GM12878 (cell line): ENCODE results near the gene CAMK2G. TPM values are rescaled to one million over a fixed set of nuclear protein-coding genes. Genes with fewer than 3 reads are reported as not detected.

Source experiments
- ATAC-seq: fragments of 200-7000 bp; cut with Tn5 transposase; 3 replicates; pipeline ENCODE4 v1.9.1; 2020; ENCODE audit warnings: mild to moderate bottlenecking, moderate library complexity
- BruUV-seq: library from RNA; stranded (reverse); fragments of 400-500 nt; replicated peaks from 2 replicates; lab custom pipeline; 2021; lab: Mats Ljungman, UMichigan
- CTCF ChIA-PET: fragments of 300-600 bp; sonication (Branson Sonifier 250); formaldehyde crosslinking; extraction: SDS; loops from one replicate; lab custom pipeline; 2021; ENCODE audit warnings: inconsistent platforms; lab: Yijun Ruan, JAX
- POLR2A ChIA-PET: fragments of 350-600 bp; formaldehyde crosslinking; extraction: SDS; loops from one replicate; lab custom pipeline; 2021; ENCODE audit warnings: inconsistent platforms; lab: Charles Lee
- RAD21 ChIA-PET: fragments of 300-600 bp; sonication (Branson Sonifier 250); formaldehyde crosslinking; loops from one replicate; lab custom pipeline; 2023; ENCODE audit warnings: antibody characterized with exemption; ENCODE audit not compliant: unreplicated experiment; lab: Charles Lee
- SMC1A ChIA-PET: fragments of 300-600 bp; sonication (Branson Sonifier 250); formaldehyde crosslinking; loops from one replicate; lab custom pipeline; 2023; ENCODE audit not compliant: unreplicated experiment, uncharacterized antibody; lab: Charles Lee
- DNase-seq: peaks from one replicate; pipeline ENCODE4 v3.0.0-alpha.2; 2011; ENCODE audit warnings: low read depth, low spot score
- FAIRE-seq: peaks from 3 replicates; lab custom pipeline; 2011; peaks lifted over from hg19 to GRCh38; lab: Jason Lieb, UNC
- H2AFZ ChIP-seq: 2 replicates; pipeline ENCODE4 v1.6.0; 2011; ENCODE audit warnings: low read depth, low read length, control low read depth; ENCODE audit not compliant: control insufficient read depth
- H3K27ac ChIP-seq: 2 replicates; pipeline ENCODE4 v1.5.1; 2011; ENCODE audit warnings: control low read depth; ENCODE audit not compliant: control insufficient read depth, insufficient read depth
- H3K27me3 ChIP-seq, 2 experiments: replicated peaks in 1 of 2; 2 replicates each; pipeline versions ENCODE4 v1.6.0 to v1.6.1; 2011; ENCODE audit warnings: low read length in 1 of 2; ENCODE audit not compliant: control insufficient read depth in 2 of 2, insufficient read depth in 2 of 2
- H3K36me3 ChIP-seq, 2 experiments: 2 replicates each; pipeline ENCODE4 v1.5.1; 2011; ENCODE audit warnings: low read length in 1 of 2; ENCODE audit not compliant: control insufficient read depth in 2 of 2, insufficient read depth in 2 of 2
- H3K4me1 ChIP-seq: 2 replicates; pipeline ENCODE4 v1.6.1; 2011; ENCODE audit warnings: mild to moderate bottlenecking, low read length, moderate library complexity, mixed read lengths; ENCODE audit not compliant: control insufficient read depth, insufficient read depth
- H3K4me2 ChIP-seq: 2 replicates; pipeline ENCODE4 v1.6.0; 2011; ENCODE audit warnings: control low read depth; ENCODE audit not compliant: control insufficient read depth, insufficient read depth
- H3K4me3 ChIP-seq: fragments of 200-600 bp; sonication (generic); 2 replicates; pipeline ENCODE4 v1.5.1; 2016
- H3K79me2 ChIP-seq: 2 replicates; pipeline ENCODE4 v1.6.0; 2011; ENCODE audit warnings: low read length; ENCODE audit not compliant: control insufficient read depth, insufficient read depth
- H3K9ac ChIP-seq: 2 replicates; pipeline ENCODE4 v1.8.0; 2011; ENCODE audit warnings: low read length, control low read depth, mixed read lengths; ENCODE audit not compliant: control insufficient read depth, insufficient read depth
- H3K9me3 ChIP-seq: replicated peaks from 3 replicates; pipeline ENCODE4 v1.5.1; 2011; ENCODE audit warnings: mild to moderate bottlenecking, low read length; ENCODE audit not compliant: control insufficient read depth, insufficient read depth
- H4K20me1 ChIP-seq: 2 replicates; pipeline ENCODE4 v1.6.0; 2011; ENCODE audit not compliant: control insufficient read depth, insufficient read depth
- ASH2L ChIP-seq: fragments of 300-600, 200-600 bp; sonication (generic); IDR thresholded peaks from 2 replicates; pipeline ENCODE4 v1.6.1; 2017; ENCODE audit warnings: low read depth, mild to moderate bottlenecking, borderline replicate concordance
- CBFB ChIP-seq: IDR thresholded peaks from 2 replicates; pipeline ENCODE4 v1.6.1; 2016; ENCODE audit warnings: antibody characterized with exemption, low read depth
- CTCF ChIP-seq, 3 experiments: IDR thresholded peaks in 2 of 3; conservative IDR thresholded peaks in 1 of 3; 2 replicates each; pipeline ENCODE4 v1.5.1; 2011; ENCODE audit warnings: low read depth in 3 of 3, low read length in 3 of 3, mild to moderate bottlenecking in 3 of 3, control low read depth in 2 of 3, moderate library complexity in 2 of 3, inconsistent platforms in 1 of 3, mixed read lengths in 1 of 3; ENCODE audit not compliant: control insufficient read depth in 2 of 3, insufficient read depth in 1 of 3; ENCODE audit errors: extremely low read depth in 1 of 3
- GATAD2B ChIP-seq: fragments of 450-650 bp; conservative IDR thresholded peaks from 2 replicates; pipeline ENCODE4 v1.6.1; 2017; ENCODE audit warnings: low read depth, mild to moderate bottlenecking, moderate library complexity
- HDAC2 ChIP-seq: fragments of 200-600 bp; sonication (generic); IDR thresholded peaks from 2 replicates; pipeline ENCODE4 v1.6.1; 2017
- IRF4 ChIP-seq: IDR thresholded peaks from 2 replicates; pipeline ENCODE4 v1.6.1; 2011; ENCODE audit warnings: low read depth, low read length
- NR2C2 ChIP-seq: IDR thresholded peaks from 2 replicates; pipeline ENCODE4 v1.6.1; 2011; ENCODE audit warnings: borderline replicate concordance, low read depth; ENCODE audit not compliant: control insufficient read depth, insufficient read length
- RCOR1 ChIP-seq: conservative IDR thresholded peaks from 2 replicates; pipeline ENCODE4 v1.6.1; 2012; ENCODE audit warnings: low read depth, low read length, improper control_type of control experiment
- REST ChIP-seq: IDR thresholded peaks from 2 replicates; pipeline ENCODE4 v1.6.1; 2012; ENCODE audit warnings: mild to moderate bottlenecking, low read depth, low read length
- SMAD1 ChIP-seq: fragments of 450-650 bp; IDR thresholded peaks from 2 replicates; pipeline ENCODE4 v1.6.1; 2018; ENCODE audit warnings: mild to moderate bottlenecking, low read depth; ENCODE audit not compliant: partially characterized antibody
- WGBS: methylation state at CpG from one replicate; pipeline ENCODE4 v1.1.6; 2016; ENCODE audit warnings: low lambda C conversion rate; ENCODE audit not compliant: insufficient replicate concordance, insufficient coverage; ENCODE audit errors: missing lambda C conversion rate; 5-methylcytosine and 5-hydroxymethylcytosine counted together
- in situ Hi-C: fragments of 300-500 bp; cut with MboI; formaldehyde crosslinking; loops from 9 replicates; pipeline ENCODE4 v1.14.3; 2018; ENCODE audit warnings: mixed read lengths
- intact Hi-C: fragments of 100-400 bp; cut with micrococcal nuclease; formaldehyde crosslinking; loops from one replicate; pipeline ENCODE4 v1.14.2; 2022; ENCODE audit not compliant: unreplicated experiment
- polyA plus RNA-seq, 11 experiments: library from polyadenylated mRNA; depleted of rRNA in 4 of 11; unstranded in 6 of 11; stranded (reverse) in 5 of 11; fragments of >200 nt; fragmentation: Nextera tagmentation in 4 of 11; fragmentation: Illumina TruSeq in 1 of 11; extraction: Ambion mirVana in 4 of 11; extraction: Trizol in 1 of 11; gene quantifications; 1 replicate in 1 of 11; 2 replicates in 10 of 11; pipeline versions ENCODE4 v1.2.1 to v1.2.3, GENCODE V29; 2011 to 2016; ENCODE audit warnings: inconsistent platforms in 2 of 11, missing spikeins in 2 of 11, low read depth in 1 of 11
- total RNA-seq, 4 experiments: library from RNA; depleted of rRNA in 3 of 4; stranded (reverse); fragments of >200 nt in 3 of 4; fragmentation: Illumina TruSeq in 1 of 4; extraction: Trizol in 1 of 4; gene quantifications; 2 replicates each; pipeline versions ENCODE4 v1.2.1 to v1.2.3, GENCODE V29; 2013 to 2021

CAMK2G gene
- total and polyA plus RNA-seq, 10 of the 15 experiments (the other 5 are each of a cell fraction or from before 2014, with no cell fraction given): 5.5 to 24.3 (median 16.9) TPM

- TF ChIP-seq ASH2L (no peak), CTCF (IDR thresholded peaks at IDR 0.05 in 2 of 3, conservative IDR thresholded peaks at IDR 0.05 in 1 of 3; ENCODE audit: control insufficient read depth in 2 of 3, extremely low read depth in 1 of 3, insufficient read depth in 1 of 3, low read depth in 3 of 3, low read length in 3 of 3) (no peak), IRF4 (no peak), SMAD1 (no peak), RCOR1 (no peak), CBFB (no peak), NR2C2 (no peak), REST (no peak), GATAD2B (no peak), HDAC2 (no peak)
- Histone ChIP-seq H3K79me2 (peaks cover 75% of the 10 kb centered on the region), H2AFZ (no peak overlapping the region), H3K9me3 (no peaks in the 10 kb centered on the region), H4K20me1 (no peaks in the 10 kb centered on the region), H3K4me3 (peak overlapping the region; percentile 40; the same call in 1 of the 2 replicates), H3K4me2 (peak overlapping the region; percentile 90), H3K36me3 (peaks cover 2 to 7% of the 10 kb centered on the region in 2 experiments; a peak in 3 of 4 replicates), H3K27me3 (no peaks in the 10 kb centered on the region), H3K9ac (no peak overlapping the region), H3K4me1 (peaks cover 5% of the 10 kb centered on the region), H3K27ac (no peak overlapping the region)
- ChIA-PET SMC1A (interaction anchor here (0.6 to 4.9 kb wide), 8 partner anchors 10 to 129 kb away, joined by 3 to 31 read pairs (median 7); no protein-coding TSS in a partner anchor), RAD21 (interaction anchor here (1.3 to 3.0 kb wide), 4 partner anchors 8 to 24 kb away, joined by 3 to 21 read pairs (median 9); a partner anchor contains a TSS), POLR2A (interaction anchor here (0.6 to 1.3 kb wide), 4 partner anchors 8 to 913 kb away, joined by 4 to 6 read pairs (median 4); no protein-coding TSS in a partner anchor), CTCF (interaction anchor here (0.5 kb wide), 1 partner anchor 27 kb away, joined by 3 read pairs; no protein-coding TSS in a partner anchor)
- 34% methylated on average over 3 of the region's 3 CpGs for WGBS
- intact Hi-C loops: loop anchor here (2.0 to 10.0 kb wide), 2 partner anchors 35 to 125 kb away; partner anchors contain the start of genes SEC24C and SYNPO2L
- BruUV-seq: no TSS peak
- in situ Hi-C loops: no loop called here
- no peak for ATAC-seq
- no peak for FAIRE-seq
- no peak for DNase-seq
Observed at GRCh38 chr10:73779539-73780197, 94.7 kb downstream of the CAMK2G start.
